ENCODE results near the gene CLDN22.

DNA sequence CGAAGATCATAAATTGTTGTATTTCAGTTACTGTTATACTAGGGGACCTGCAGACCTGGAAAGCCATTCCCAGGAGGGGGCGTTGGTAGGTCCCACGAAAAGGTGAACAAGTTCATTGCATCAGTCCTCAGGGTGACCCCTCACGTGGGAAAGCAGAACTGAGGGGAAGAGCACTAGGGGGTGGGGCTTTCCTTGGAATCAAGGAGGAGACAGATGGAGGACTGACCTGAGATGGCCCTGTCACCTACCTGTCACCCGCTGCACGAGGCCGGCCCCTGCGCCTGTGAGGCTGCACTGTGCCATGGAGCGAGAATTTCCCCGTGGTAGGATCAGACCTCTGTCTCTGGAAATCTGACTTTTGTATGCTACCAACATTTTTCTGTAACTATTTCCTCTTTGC lies 43.9 kb upstream of the CLDN22 start:
- TF ChIP-seq, protein P1, sequence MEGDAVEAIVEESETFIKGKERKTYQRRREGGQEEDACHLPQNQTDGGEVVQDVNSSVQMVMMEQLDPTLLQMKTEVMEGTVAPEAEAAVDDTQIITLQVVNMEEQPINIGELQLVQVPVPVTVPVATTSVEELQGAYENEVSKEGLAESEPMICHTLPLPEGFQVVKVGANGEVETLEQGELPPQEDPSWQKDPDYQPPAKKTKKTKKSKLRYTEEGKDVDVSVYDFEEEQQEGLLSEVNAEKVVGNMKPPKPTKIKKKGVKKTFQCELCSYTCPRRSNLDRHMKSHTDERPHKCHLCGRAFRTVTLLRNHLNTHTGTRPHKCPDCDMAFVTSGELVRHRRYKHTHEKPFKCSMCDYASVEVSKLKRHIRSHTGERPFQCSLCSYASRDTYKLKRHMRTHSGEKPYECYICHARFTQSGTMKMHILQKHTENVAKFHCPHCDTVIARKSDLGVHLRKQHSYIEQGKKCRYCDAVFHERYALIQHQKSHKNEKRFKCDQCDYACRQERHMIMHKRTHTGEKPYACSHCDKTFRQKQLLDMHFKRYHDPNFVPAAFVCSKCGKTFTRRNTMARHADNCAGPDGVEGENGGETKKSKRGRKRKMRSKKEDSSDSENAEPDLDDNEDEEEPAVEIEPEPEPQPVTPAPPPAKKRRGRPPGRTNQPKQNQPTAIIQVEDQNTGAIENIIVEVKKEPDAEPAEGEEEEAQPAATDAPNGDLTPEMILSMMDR (IDR thresholded peaks at IDR 0.05), result no peak
- no peak for TF ChIP-seq POLR2A (IDR thresholded peaks at IDR 0.05)
